Myocyte (in vitro differentiated cells): ENCODE measurements around the gene STAB1. TPM values are rescaled to one million over a fixed set of nuclear protein-coding genes. Genes with fewer than 3 reads are reported as not detected.

ENCODE experiments used
- DNase-seq: peaks from one replicate; pipeline ENCODE4 v3.0.0-alpha.2; 2012; ENCODE audit warnings: low read depth
- total RNA-seq: library from RNA; depleted of rRNA; stranded (reverse); fragments of >200 nt; gene quantifications from 2 replicates; pipeline ENCODE4 v1.2.3, GENCODE V29; 2014

The STAB1 gene
- total RNA-seq, 1 donor from 2014 or later: 0.59 TPM

DNA sequence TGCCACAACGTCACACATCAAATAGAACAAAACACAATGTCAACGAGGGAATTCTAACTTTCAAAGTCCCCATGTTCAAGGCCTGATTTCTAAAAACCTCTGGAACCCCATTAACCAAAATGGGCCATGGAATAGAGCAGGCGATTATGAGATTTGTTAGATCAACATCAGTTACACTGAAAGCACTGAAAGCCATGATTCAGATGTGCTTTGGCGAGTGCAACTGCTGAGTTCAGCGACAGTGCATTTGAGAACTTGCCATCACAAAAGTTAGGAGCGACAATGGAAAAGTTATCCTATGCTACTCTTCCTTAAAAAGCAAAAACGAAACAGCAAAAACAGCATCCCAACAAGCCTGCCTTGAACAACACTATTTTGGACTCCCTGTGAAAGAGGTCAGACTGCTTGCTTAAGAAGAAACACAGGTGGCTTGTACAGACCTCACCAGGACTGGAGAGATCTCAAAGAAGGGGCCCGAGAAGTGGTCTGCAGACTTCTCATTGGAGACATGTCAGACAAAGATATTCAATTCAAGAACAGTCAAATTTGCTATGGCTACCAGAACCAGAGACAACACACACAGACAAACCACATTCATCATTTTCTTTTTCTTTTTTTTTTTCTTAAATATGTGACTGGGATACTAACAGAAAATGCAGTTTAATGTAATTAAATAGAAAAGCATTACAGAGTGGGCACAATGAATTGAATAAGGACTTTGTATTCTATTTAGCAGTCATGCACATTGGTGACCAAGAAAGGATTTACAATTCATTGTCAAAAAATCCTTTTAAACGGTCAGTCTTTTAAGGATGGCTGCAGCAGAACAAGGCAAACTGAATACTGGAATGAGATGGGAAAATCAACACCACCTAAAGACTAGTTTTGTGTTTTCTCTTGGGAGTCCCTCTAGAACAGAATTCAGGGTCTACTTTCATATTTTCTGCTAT is 62.1 kb downstream of the STAB1 start:
- no peak for DNase-seq

DNA sequence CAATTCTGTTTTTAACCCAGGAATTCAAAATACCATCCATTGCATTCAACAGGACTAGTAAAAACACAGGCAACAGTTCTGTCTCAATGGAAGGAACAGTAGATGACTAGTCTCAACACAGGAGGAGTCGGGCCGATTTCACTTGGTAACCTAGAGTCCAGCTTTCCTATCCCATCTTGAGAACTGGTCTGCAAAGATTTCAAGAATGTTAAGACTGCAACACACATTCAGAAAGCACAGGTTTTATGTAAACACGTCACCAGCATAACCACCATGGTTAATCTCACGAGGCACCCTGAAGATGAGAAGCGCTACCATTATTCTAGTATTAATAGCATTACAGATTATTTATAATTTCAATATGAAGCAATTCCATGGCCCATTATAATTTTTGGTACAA is 63.3 kb downstream of the STAB1 start:
- DNase-seq: no peak

DNA sequence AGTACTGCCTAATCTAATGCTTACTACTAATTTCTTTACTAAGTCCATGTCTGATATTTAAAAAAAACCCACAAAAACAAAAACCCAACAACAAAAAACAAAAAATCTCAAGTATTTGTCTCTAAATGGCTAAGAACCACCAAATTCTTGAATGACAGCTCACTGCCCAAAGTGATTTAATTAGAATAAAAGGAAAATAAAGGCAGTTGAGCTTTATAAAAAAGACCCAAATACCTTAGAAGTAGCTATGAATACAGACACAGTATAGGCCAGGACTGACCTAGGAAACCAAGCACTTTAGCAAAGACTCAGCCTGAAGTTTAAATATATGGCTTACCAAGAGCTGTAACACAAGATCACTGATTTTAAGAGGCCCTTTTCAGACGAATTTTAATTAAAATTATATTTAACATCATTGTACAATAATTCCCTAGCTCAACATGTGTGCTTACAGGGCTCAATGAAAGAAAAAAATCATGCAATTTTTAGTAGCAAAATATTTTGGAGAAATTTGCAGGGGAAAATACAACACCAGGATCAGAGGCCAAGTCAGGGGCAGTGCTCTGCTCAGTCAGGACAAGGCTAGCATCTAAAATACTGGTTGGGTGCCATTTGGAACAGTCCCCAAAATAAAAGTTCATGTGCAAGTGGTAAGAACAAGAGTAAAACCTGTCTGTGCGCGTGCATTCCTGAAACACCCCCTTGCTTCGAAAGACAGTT is 66.0 kb downstream of the STAB1 start:
- no peak for DNase-seq

- no peak for DNase-seq
Measured at GRCh38 chr3:52563984-52564383, 68.8 kb downstream of the STAB1 start.

DNA sequence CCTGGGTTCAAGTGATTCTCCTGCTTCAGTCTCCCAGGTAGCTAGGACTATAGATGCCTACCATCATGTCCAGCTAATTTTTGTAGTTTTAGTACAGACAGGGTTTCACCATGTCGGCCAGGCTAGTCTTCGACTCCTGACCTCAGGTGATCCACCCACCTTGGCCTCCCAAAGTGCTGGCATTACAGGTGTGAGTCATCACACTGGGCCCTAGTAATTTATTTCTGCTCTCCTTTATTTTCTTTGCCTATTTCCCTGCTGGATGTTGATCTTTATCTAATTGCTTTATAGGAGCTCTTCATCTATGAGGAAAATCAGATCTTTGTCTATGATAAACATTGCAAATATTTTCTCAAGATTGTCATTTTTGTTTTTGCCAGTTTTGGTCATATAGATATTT is 72.9 kb downstream of the STAB1 start:
- DNase-seq: no peak

DNA sequence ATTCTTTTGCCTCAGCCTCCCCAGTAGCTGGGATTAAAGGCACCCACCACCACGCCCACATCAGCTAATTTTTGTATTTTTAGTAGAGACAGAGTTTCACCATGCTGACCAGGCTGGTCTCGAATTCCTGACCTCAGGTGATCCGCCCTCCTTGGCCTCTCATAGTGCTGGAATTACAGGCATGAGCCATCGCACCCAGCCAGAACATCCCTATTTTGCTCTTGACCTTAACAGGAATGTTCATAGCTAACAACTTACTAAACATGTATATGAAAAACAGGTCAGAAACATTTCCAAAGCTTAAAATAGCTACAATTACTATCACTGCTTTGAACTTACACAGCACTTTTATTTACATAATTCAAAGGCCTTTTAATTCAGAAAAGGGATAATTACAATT is 74.9 kb downstream of the STAB1 start:
- DNase-seq: no peak

- no peak for DNase-seq
Measured at GRCh38 chr3:52572221-52572620, 77.1 kb downstream of the STAB1 start.

Other genes with a start within 250 kb of the STAB1 start
- 5.5 and 7.3 TPM in 2 replicates for gene PPM1M, start 249.6 kb upstream of the STAB1 start, total RNA-seq
- gene WDR82, start 216.7 kb upstream of the STAB1 start, total RNA-seq: 49.5 and 58.6 TPM in 2 replicates
- gene GLYCTK, start 207.5 kb upstream of the STAB1 start, total RNA-seq: 6.3 and 7.8 TPM in 2 replicates
- gene DNAH1, start 179.0 kb upstream of the STAB1 start, total RNA-seq: 1.9 and 3.8 TPM in 2 replicates
- gene BAP1, start 85.3 kb upstream of the STAB1 start, total RNA-seq: 70.9 and 96.7 TPM in 2 replicates
- 7.9 and 15.4 TPM in 2 replicates for gene PHF7, start 84.7 kb upstream of the STAB1 start, total RNA-seq
- gene SEMA3G, start 50.2 kb upstream of the STAB1 start, total RNA-seq: 0.68 and 1.9 TPM in 2 replicates
- gene TNNC1, start 41.3 kb upstream of the STAB1 start, total RNA-seq: 3,730 and 3,876 TPM in 2 replicates
- gene NISCH, start 39.7 kb upstream of the STAB1 start, total RNA-seq: 63.9 and 93.0 TPM in 2 replicates
- 45.0 and 50.3 TPM in 2 replicates for gene NT5DC2, start 38.5 kb downstream of the STAB1 start, total RNA-seq
- 1.6 and 22.1 TPM in 2 replicates for gene UQCC5, start 41.3 kb downstream of the STAB1 start, total RNA-seq
- gene PBRM1, start 190.6 kb downstream of the STAB1 start, total RNA-seq: 54.0 and 58.2 TPM in 2 replicates
- gene GNL3, start 190.7 kb downstream of the STAB1 start, total RNA-seq: 125 and 153 TPM in 2 replicates
- 84.7 and 106 TPM in 2 replicates for gene GLT8D1, start 210.5 kb downstream of the STAB1 start, total RNA-seq
- gene SPCS1, start 210.8 kb downstream of the STAB1 start, total RNA-seq: 141 and 206 TPM in 2 replicates